ENCODE measurements around the gene PIKFYVE. TPM values are rescaled to one million over a fixed set of nuclear protein-coding genes. Genes with fewer than 3 reads are reported as not detected.

PIKFYVE gene
- total RNA-seq, 1 donor: 57.9 TPM

- H3K4me2 ChIP-seq (ENCODE audit: insufficient read depth, low read length): no peak overlapping the region
- H3K4me1 ChIP-seq (ENCODE audit: insufficient read depth, low read length): no peaks in the 10 kb centered on the region
- TF ChIP-seq, protein P1, sequence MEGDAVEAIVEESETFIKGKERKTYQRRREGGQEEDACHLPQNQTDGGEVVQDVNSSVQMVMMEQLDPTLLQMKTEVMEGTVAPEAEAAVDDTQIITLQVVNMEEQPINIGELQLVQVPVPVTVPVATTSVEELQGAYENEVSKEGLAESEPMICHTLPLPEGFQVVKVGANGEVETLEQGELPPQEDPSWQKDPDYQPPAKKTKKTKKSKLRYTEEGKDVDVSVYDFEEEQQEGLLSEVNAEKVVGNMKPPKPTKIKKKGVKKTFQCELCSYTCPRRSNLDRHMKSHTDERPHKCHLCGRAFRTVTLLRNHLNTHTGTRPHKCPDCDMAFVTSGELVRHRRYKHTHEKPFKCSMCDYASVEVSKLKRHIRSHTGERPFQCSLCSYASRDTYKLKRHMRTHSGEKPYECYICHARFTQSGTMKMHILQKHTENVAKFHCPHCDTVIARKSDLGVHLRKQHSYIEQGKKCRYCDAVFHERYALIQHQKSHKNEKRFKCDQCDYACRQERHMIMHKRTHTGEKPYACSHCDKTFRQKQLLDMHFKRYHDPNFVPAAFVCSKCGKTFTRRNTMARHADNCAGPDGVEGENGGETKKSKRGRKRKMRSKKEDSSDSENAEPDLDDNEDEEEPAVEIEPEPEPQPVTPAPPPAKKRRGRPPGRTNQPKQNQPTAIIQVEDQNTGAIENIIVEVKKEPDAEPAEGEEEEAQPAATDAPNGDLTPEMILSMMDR (IDR thresholded peaks at IDR 0.05; ENCODE audit: extremely low read depth, low read depth, low read length): no peak
- DNase-seq (ENCODE audit: insufficient read length, low spot score, missing footprints): no peak
- H2AFZ ChIP-seq (ENCODE audit: low read length): no peak overlapping the region
- peaks cover 22% of the 10 kb centered on the region for H3K36me3 ChIP-seq (ENCODE audit: insufficient read depth, low read length)
- no peak overlapping the region for H3K27ac ChIP-seq (ENCODE audit: low read depth, low read length)
- H3K27me3 ChIP-seq (ENCODE audit: insufficient read depth, low read length): no peaks in the 10 kb centered on the region
- H3K4me3 ChIP-seq (ENCODE audit: insufficient read depth, low read length): no peak overlapping the region
- H3K79me2 ChIP-seq (ENCODE audit: insufficient read depth, low read length): peaks cover 21% of the 10 kb centered on the region
- H3K9me3 ChIP-seq (ENCODE audit: low read depth, low read length): no peaks in the 10 kb centered on the region
- no peaks in the 10 kb centered on the region for H4K20me1 ChIP-seq (ENCODE audit: insufficient read depth, low read length)
These were observed 28.5 kb downstream of the PIKFYVE start for GRCh38 chr2:208294482-208295024.

DNA sequence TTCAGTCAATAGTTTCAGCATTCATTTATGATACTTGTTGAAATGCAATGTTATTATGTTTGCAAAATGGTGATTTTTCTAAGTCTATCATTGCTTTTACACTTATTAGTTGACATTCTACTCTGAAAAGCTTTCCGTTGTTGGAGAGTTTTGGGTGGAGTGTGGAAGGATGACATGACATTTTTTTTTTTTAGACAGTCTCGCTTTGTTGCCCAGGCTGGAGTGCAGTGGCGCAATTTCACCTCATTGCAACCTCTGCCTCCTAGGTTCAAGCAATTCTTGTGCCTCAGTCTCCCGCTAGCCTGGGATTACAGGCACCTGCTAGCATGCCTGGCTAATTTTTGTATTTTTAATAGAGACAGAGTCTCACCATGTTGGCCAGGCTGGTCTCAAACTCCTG is 29.8 kb downstream of the PIKFYVE start:
- no peaks in the 10 kb centered on the region for H3K4me1 ChIP-seq (ENCODE audit: insufficient read depth, low read length)
- no peak for DNase-seq (ENCODE audit: insufficient read length, low spot score, missing footprints)
- H3K27me3 ChIP-seq (ENCODE audit: insufficient read depth, low read length): no peaks in the 10 kb centered on the region
- peaks cover 14% of the 10 kb centered on the region for H3K36me3 ChIP-seq (ENCODE audit: insufficient read depth, low read length)
- H3K4me3 ChIP-seq (ENCODE audit: insufficient read depth, low read length): no peak overlapping the region
- no peak overlapping the region for H3K4me2 ChIP-seq (ENCODE audit: insufficient read depth, low read length)
- TF ChIP-seq, protein P1 (IDR thresholded peaks at IDR 0.05; ENCODE audit: extremely low read depth, low read depth, low read length): no peak
- H3K9me3 ChIP-seq (ENCODE audit: low read depth, low read length): no peaks in the 10 kb centered on the region
- peaks cover 18% of the 10 kb centered on the region for H3K79me2 ChIP-seq (ENCODE audit: insufficient read depth, low read length)
- no peak overlapping the region for H3K27ac ChIP-seq (ENCODE audit: low read depth, low read length)
- no peak overlapping the region for H2AFZ ChIP-seq (ENCODE audit: low read length)
- H4K20me1 ChIP-seq (ENCODE audit: insufficient read depth, low read length): no peaks in the 10 kb centered on the region

DNA sequence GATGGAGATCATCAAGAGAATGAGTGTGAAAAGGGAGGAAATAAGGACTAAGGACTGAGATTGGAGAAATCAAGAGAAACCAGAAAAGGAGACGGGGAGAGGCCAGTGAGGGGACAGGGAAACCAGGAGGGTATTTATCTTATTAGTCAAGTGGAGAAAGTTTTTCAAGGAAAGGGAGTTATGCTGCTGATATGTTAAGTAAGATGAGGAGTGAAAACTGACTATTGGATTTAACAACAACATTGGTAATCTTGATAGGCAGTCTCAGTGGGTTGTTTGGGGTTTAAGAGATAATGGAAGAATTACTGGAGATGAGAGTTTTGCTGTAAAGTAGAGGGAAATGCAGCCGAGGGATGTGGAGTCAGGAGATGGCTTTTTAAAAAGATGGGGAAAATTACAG is 30.6 kb downstream of the PIKFYVE start:
- Histone ChIP-seq H3K36me3 (ENCODE audit: insufficient read depth, low read length) (peaks cover 19% of the 10 kb centered on the region), H3K27ac (ENCODE audit: low read depth, low read length) (no peak overlapping the region), H2AFZ (ENCODE audit: low read length) (no peak overlapping the region), H3K27me3 (ENCODE audit: insufficient read depth, low read length) (no peaks in the 10 kb centered on the region), H3K9me3 (ENCODE audit: low read depth, low read length) (no peaks in the 10 kb centered on the region), H3K4me3 (ENCODE audit: insufficient read depth, low read length) (no peak overlapping the region), H3K79me2 (ENCODE audit: insufficient read depth, low read length) (peaks cover 11% of the 10 kb centered on the region), H3K4me2 (ENCODE audit: insufficient read depth, low read length) (no peak overlapping the region), H4K20me1 (ENCODE audit: insufficient read depth, low read length) (no peaks in the 10 kb centered on the region), H3K4me1 (ENCODE audit: insufficient read depth, low read length) (no peaks in the 10 kb centered on the region)
- TF ChIP-seq, protein P1 (IDR thresholded peaks at IDR 0.05; ENCODE audit: extremely low read depth, low read depth, low read length): no peak
- no peak for DNase-seq (ENCODE audit: insufficient read length, low spot score, missing footprints)

GRCh38 chr2:208297961-208298360 is 31.9 kb downstream of the PIKFYVE start:
- Histone ChIP-seq H3K79me2 (ENCODE audit: insufficient read depth, low read length) (peaks cover 7% of the 10 kb centered on the region), H3K9me3 (ENCODE audit: low read depth, low read length) (no peaks in the 10 kb centered on the region), H3K36me3 (ENCODE audit: insufficient read depth, low read length) (peaks cover 29% of the 10 kb centered on the region), H3K27ac (ENCODE audit: low read depth, low read length) (no peak overlapping the region), H2AFZ (ENCODE audit: low read length) (no peak overlapping the region), H3K4me3 (ENCODE audit: insufficient read depth, low read length) (no peak overlapping the region), H3K4me2 (ENCODE audit: insufficient read depth, low read length) (no peak overlapping the region), H3K4me1 (ENCODE audit: insufficient read depth, low read length) (no peaks in the 10 kb centered on the region), H3K27me3 (ENCODE audit: insufficient read depth, low read length) (no peaks in the 10 kb centered on the region), H4K20me1 (ENCODE audit: insufficient read depth, low read length) (no peaks in the 10 kb centered on the region)
- TF ChIP-seq, protein P1 (IDR thresholded peaks at IDR 0.05; ENCODE audit: extremely low read depth, low read depth, low read length): no peak
- DNase-seq (ENCODE audit: insufficient read length, low spot score, missing footprints): no peak
